Panc1 (cell line): ENCODE data around the gene MUC5AC.

Source experiments
- POLR2AphosphoS5 ChIP-seq: IDR thresholded peaks from 2 replicates; pipeline ENCODE4 v1.6.1; 2012; ENCODE audit warnings: mild to moderate bottlenecking, low read depth, low read length, moderate library complexity
- TF ChIP-seq, protein P1 (sequence below): fragments of 450-650 bp; IDR thresholded peaks from 2 replicates; pipeline ENCODE4 v1.5.1; 2017; ENCODE audit warnings: mild to moderate bottlenecking

DNA sequence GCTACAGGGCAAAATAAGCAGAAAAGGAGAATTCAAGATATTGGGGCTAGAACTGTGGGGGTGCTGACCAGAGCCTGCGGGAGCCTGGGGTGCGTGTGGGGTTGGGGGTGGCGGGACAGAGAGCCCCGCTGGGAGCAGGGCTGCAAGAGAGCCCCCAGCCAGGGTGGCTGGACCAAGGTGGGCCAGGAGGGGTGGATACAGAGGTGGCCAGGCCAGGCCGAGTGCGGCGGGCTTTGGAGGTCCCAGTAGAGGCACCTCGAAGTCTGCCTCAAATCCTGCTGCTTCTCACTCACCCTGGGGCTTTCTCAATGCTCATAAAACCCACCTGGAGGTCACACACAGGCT is 48.2 kb downstream of the MUC5AC start:
- TF ChIP-seq, protein P1, sequence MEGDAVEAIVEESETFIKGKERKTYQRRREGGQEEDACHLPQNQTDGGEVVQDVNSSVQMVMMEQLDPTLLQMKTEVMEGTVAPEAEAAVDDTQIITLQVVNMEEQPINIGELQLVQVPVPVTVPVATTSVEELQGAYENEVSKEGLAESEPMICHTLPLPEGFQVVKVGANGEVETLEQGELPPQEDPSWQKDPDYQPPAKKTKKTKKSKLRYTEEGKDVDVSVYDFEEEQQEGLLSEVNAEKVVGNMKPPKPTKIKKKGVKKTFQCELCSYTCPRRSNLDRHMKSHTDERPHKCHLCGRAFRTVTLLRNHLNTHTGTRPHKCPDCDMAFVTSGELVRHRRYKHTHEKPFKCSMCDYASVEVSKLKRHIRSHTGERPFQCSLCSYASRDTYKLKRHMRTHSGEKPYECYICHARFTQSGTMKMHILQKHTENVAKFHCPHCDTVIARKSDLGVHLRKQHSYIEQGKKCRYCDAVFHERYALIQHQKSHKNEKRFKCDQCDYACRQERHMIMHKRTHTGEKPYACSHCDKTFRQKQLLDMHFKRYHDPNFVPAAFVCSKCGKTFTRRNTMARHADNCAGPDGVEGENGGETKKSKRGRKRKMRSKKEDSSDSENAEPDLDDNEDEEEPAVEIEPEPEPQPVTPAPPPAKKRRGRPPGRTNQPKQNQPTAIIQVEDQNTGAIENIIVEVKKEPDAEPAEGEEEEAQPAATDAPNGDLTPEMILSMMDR, result no peak
- TF ChIP-seq POLR2AphosphoS5, result no peak
